Loucy (cell line): ENCODE measurements around the gene PCOLCE2.

Experiments used
- H2AFZ ChIP-seq: fragments of 200-600 bp; sonication (generic); 2 replicates; pipeline ENCODE4 v1.6.0; 2016; ENCODE audit warnings: antibody characterized with exemption, mild to moderate bottlenecking, low read length, moderate library complexity
- H3F3A ChIP-seq: fragments of 200-600 bp; 2 replicates; pipeline ENCODE4 v1.6.0; 2016; ENCODE audit warnings: antibody characterized with exemption, low read depth, mild to moderate bottlenecking
- H3K27me3 ChIP-seq: fragments of 200-600 bp; sonication (generic); 2 replicates; pipeline ENCODE4 v1.6.1; 2014; ENCODE audit warnings: low read length, mild to moderate bottlenecking; ENCODE audit not compliant: insufficient read depth, poor library complexity, severe bottlenecking
- H3K36me3 ChIP-seq: fragments of 200-600 bp; sonication (generic); 2 replicates; pipeline ENCODE4 v1.6.1; 2016; ENCODE audit warnings: low read length; ENCODE audit not compliant: insufficient read depth
- H3K4me1 ChIP-seq: fragments of 200-600 bp; sonication (generic); 2 replicates; pipeline ENCODE4 v1.5.1; 2014; ENCODE audit warnings: low read length, mild to moderate bottlenecking; ENCODE audit not compliant: insufficient read depth, poor library complexity, severe bottlenecking
- H3K4me2 ChIP-seq: fragments of 200-600 bp; sonication (generic); 2 replicates; pipeline ENCODE4 v1.6.0; 2014; ENCODE audit warnings: antibody characterized with exemption, low read length, low read depth, mild to moderate bottlenecking; ENCODE audit not compliant: poor library complexity, severe bottlenecking
- H3K4me3 ChIP-seq: fragments of 200-600 bp; sonication (generic); 2 replicates; pipeline ENCODE4 v1.5.1; 2014; ENCODE audit warnings: low read length, mild to moderate bottlenecking, mixed read lengths; ENCODE audit not compliant: poor library complexity, severe bottlenecking
- H3K79me2 ChIP-seq: fragments of 200-600 bp; sonication (generic); 2 replicates; pipeline ENCODE4 v1.6.1; 2014; ENCODE audit warnings: low read length; ENCODE audit not compliant: insufficient read depth
- H3K9ac ChIP-seq: fragments of 200-600 bp; sonication (generic); 2 replicates; pipeline ENCODE4 v1.6.0; 2014; ENCODE audit warnings: mild to moderate bottlenecking, low read depth, low read length, moderate library complexity; ENCODE audit not compliant: poor library complexity, severe bottlenecking
- H3K9me2 ChIP-seq: fragments of 200-600 bp; sonication (generic); replicated peaks from 2 replicates; pipeline ENCODE4 v1.6.1; 2016; ENCODE audit warnings: low read depth, low read length, mixed read lengths
- H3K9me3 ChIP-seq: fragments of 200-600 bp; sonication (generic); 2 replicates; pipeline ENCODE4 v1.6.1; 2014; ENCODE audit warnings: mild to moderate bottlenecking, antibody characterized with exemption, low read length, low read depth; ENCODE audit not compliant: insufficient read depth
- H4K20me1 ChIP-seq: fragments of 200-600 bp; sonication (generic); 2 replicates; pipeline ENCODE4 v1.6.0; 2014; ENCODE audit warnings: antibody characterized with exemption, low read length, mild to moderate bottlenecking; ENCODE audit not compliant: insufficient read depth, poor library complexity, severe bottlenecking
- CTCF ChIP-seq: fragments of 200-600 bp; sonication (generic); conservative IDR thresholded peaks from 2 replicates; pipeline ENCODE4 v1.5.1; 2014; ENCODE audit warnings: mild to moderate bottlenecking, antibody characterized with exemption, low read length
- EZH2phosphoT487 ChIP-seq: fragments of 200-600 bp; IDR thresholded peaks from 2 replicates; pipeline ENCODE4 v1.6.1; 2018; ENCODE audit warnings: antibody characterized with exemption, mild to moderate bottlenecking, moderate library complexity, borderline replicate concordance

PCOLCE2 gene

GRCh38 chr3:142818651-142819050 is 70.2 kb downstream of the PCOLCE2 start:
- Histone ChIP-seq H3K4me2 (no peak overlapping the region), H3K4me1 (no peaks in the 10 kb centered on the region), H3K36me3 (no peaks in the 10 kb centered on the region), H3K9me2 (no peaks in the 10 kb centered on the region), H4K20me1 (no peaks in the 10 kb centered on the region), H3K9ac (no peak overlapping the region), H2AFZ (no peak overlapping the region), H3K9me3 (no peaks in the 10 kb centered on the region), H3K27me3 (no peaks in the 10 kb centered on the region), H3F3A (no peaks in the 10 kb centered on the region), H3K79me2 (no peaks in the 10 kb centered on the region), H3K4me3 (no peak overlapping the region)
- TF ChIP-seq EZH2phosphoT487 (no peak), CTCF (no peak)

- H3K36me3 ChIP-seq: no peaks in the 10 kb centered on the region
- no peak overlapping the region for H3K9ac ChIP-seq
- no peaks in the 10 kb centered on the region for H3F3A ChIP-seq
- TF ChIP-seq CTCF (no peak), EZH2phosphoT487 (no peak)
- H3K4me2 ChIP-seq: no peak overlapping the region
- no peaks in the 10 kb centered on the region for H3K9me3 ChIP-seq
- H3K27me3 ChIP-seq: no peaks in the 10 kb centered on the region
- no peaks in the 10 kb centered on the region for H3K4me1 ChIP-seq
- no peaks in the 10 kb centered on the region for H3K79me2 ChIP-seq
- no peak overlapping the region for H2AFZ ChIP-seq
- H3K4me3 ChIP-seq: no peak overlapping the region
- H3K9me2 ChIP-seq: no peaks in the 10 kb centered on the region
- no peaks in the 10 kb centered on the region for H4K20me1 ChIP-seq
Observed at GRCh38 chr3:142817897-142818296, 71.0 kb downstream of the PCOLCE2 start.

GRCh38 chr3:142817356-142817755 is 71.5 kb downstream of the PCOLCE2 start:
- H3K9me3 ChIP-seq: no peaks in the 10 kb centered on the region
- H3K4me3 ChIP-seq: no peak overlapping the region
- no peaks in the 10 kb centered on the region for H3K9me2 ChIP-seq
- H3K36me3 ChIP-seq: no peaks in the 10 kb centered on the region
- H3K4me1 ChIP-seq: no peaks in the 10 kb centered on the region
- no peaks in the 10 kb centered on the region for H4K20me1 ChIP-seq
- TF ChIP-seq EZH2phosphoT487 (no peak), CTCF (no peak)
- H3K79me2 ChIP-seq: no peaks in the 10 kb centered on the region
- no peak overlapping the region for H3K4me2 ChIP-seq
- H2AFZ ChIP-seq: no peak overlapping the region
- no peaks in the 10 kb centered on the region for H3K27me3 ChIP-seq
- no peaks in the 10 kb centered on the region for H3F3A ChIP-seq
- no peak overlapping the region for H3K9ac ChIP-seq
